ENCODE results near the gene IL24. TPM values are rescaled to one million over a fixed set of nuclear protein-coding genes. Genes with fewer than 3 reads are reported as not detected.
A peak's percentile ranks its signal among the peaks of the same experiment; 100 is the strongest.
"Not testable (repeated sequence)": the region's sequence is repeated elsewhere in the genome, so short reads cannot be mapped to it uniquely, and the experiment has no call there.

IL24 gene
- polyA plus RNA-seq, 12 donors = 0.10 to 0.61 (median 0.21) TPM; not detected in 6

GRCh38 chr1:206904423-206905142, 7.3 kb downstream of the IL24 start:
- no peak for DNase-seq

GRCh38 chr1:206905295-206906164, 8.3 kb downstream of the IL24 start:
- DNase-seq = no peak

- DNase-seq = no peak
Observed at GRCh38 chr1:206907304-206907991, 10.2 kb downstream of the IL24 start.

- DNase-seq = no peak
Observed at GRCh38 chr1:206908038-206908437, 10.8 kb downstream of the IL24 start.

- no peak for DNase-seq
Observed at GRCh38 chr1:206909161-206909882, 12.1 kb downstream of the IL24 start.

GRCh38 chr1:206909883-206910318, 12.7 kb downstream of the IL24 start:
- DNase-seq = no peak

- peak; percentile 71 for DNase-seq
Observed at GRCh38 chr1:206911064-206911663, 13.9 kb downstream of the IL24 start.

- peak; percentile 84 for DNase-seq
Observed at GRCh38 chr1:206912445-206913095, 15.3 kb downstream of the IL24 start.

GRCh38 chr1:206913766-206914537, 16.7 kb downstream of the IL24 start:
- no peak for DNase-seq

- DNase-seq = no peak
Observed at GRCh38 chr1:206915030-206915735, 17.9 kb downstream of the IL24 start.

GRCh38 chr1:206916000-206916709, 18.9 kb downstream of the IL24 start:
- no peak for DNase-seq

GRCh38 chr1:206918076-206918475, 20.8 kb downstream of the IL24 start:
- no peak for DNase-seq

GRCh38 chr1:206921772-206922265, 24.6 kb downstream of the IL24 start, which contains the start of gene FCMR:
Gene FCMR (minus strand): TSS chr1:206921941. CDS start chr1:206921854, 87 bp downstream.
- DNase-seq = no peak

GRCh38 chr1:206922524-206922923, 25.3 kb downstream of the IL24 start:
- no peak for DNase-seq

- DNase-seq = no peak
Observed at GRCh38 chr1:206923009-206923960, 26.0 kb downstream of the IL24 start.

- not testable (repeated sequence) for DNase-seq
Observed at GRCh38 chr1:206923961-206924557, 26.8 kb downstream of the IL24 start.
